ENCODE data around the gene CELF2.

The CELF2 gene

DNA sequence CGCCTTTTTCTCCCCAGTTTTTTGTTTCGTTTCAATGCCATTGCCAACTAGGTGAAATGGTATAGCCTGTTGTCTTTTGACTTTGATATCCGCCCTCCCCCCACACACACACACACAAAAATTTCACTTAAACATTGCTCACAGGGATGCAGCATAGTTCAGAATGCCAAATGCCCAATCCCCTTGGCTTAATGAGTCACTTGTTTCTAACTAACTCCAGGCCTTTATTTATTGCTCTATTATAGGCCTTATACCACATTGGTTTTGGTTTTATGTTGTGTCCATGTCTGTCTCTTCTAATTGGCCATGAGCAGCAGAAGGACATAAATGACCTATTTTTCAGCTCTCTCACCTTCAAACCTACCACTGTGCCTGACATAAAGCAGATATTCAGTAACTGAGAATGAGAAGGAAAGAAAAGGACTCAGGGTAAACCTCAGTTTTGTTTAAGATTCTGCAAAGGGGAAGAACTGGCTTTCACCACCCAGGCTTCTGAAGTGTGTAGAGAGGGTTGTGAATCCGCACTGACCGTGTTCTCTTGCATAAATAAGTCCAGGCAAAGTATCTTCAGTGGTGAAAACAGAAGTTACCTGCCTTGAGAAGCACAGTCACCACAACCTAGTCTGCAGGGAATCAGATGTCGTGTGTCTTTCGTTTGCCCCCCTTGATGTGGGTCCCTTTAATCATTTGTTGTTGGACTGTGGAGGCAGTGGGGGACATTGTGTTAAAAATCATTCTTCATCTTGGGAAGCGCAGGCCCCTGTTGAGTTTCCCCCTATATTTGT is 139.8 kb downstream of the CELF2 start:
- no peak for DNase-seq

DNA sequence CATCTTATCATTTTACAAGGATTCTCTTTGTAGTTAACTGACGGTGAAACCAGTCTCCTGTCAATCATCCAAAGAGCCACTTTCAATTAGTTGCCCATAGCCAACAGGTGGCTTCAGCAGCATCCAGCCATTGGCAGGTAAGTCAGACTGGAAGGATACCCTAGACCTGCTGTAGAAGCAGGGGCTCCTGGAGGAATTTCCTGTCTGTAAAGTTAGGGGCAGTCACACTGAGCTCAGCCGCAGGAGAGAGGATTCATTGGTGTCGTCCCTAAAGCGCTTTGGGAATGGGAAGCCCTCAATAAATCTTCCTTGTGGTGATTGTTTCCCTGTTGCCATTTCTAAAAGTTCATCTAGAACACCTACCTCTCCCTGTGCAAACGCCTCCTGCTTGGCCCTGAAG is 140.4 kb downstream of the CELF2 start:
- no peak for DNase-seq

DNA sequence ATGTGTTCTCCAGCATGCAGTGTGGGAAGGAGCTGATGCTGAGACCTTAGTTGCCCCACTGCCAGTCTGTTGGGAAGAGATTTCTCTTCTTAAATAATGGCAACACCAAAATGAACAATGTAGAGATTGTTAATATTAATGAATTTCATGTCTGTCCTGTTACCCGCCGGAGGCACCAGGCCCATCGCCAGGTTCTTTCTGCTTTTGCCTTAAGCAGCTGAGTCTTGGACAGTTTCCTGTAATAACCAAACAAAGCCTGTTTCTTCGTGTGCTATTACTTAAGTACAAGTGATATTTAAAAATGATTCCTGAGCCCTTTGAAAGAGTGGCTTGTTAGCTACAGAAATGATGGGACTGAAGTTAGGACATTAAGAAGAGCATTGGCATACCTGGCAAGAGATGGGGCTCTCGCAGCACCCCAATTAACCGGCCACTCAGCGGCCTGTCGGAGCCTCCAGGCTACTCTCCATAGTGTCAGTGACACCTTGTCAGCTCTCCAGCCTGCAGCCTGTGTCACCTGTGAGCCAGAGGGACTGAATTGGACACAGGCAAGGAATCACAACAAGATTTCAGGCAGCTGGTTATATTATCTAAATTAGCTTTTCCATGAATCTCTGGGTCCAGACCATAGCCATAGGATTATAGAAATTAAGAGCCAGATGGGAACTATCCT is 142.0 kb downstream of the CELF2 start:
- no peak for DNase-seq

DNA sequence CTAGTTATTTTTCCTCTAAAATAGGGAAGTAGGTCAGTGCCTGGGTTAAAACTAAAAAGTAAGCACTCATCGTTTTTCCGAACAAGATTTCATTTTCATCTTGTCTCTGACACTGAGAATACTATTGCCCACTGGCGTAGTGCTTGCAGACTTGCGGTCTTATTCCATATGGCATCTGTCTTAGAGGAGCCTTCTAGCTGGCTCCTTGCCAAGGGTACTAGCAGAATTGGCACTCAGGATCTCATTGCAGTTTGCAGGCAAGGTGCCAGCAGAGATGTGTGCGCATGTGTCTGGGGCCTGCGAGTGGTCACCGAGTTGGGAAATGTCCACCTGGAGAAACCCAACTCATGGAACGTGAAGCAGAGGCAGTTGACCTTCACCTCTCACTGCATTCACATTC is 143.4 kb downstream of the CELF2 start:
- DNase-seq = no peak

DNA sequence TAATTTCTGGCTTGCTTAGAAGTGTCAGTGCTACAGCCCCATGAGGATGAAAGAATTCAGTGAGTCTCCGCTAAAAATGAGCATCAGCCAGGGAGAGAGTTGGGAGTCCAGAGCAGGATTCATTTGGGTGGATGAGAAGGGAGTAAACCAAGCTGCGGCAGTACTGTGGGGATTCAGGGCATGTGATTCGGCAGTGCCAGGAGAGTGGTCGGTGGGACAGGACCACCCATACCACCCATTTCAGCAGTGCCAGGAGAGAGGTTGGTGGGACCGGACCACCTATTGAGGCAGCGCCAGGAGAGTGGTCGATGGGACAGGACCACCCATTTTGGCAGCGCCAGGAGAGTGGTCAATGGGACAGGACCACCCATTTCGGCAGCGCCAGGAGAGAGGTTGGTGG is 144.2 kb downstream of the CELF2 start:
- DNase-seq = no peak

DNA sequence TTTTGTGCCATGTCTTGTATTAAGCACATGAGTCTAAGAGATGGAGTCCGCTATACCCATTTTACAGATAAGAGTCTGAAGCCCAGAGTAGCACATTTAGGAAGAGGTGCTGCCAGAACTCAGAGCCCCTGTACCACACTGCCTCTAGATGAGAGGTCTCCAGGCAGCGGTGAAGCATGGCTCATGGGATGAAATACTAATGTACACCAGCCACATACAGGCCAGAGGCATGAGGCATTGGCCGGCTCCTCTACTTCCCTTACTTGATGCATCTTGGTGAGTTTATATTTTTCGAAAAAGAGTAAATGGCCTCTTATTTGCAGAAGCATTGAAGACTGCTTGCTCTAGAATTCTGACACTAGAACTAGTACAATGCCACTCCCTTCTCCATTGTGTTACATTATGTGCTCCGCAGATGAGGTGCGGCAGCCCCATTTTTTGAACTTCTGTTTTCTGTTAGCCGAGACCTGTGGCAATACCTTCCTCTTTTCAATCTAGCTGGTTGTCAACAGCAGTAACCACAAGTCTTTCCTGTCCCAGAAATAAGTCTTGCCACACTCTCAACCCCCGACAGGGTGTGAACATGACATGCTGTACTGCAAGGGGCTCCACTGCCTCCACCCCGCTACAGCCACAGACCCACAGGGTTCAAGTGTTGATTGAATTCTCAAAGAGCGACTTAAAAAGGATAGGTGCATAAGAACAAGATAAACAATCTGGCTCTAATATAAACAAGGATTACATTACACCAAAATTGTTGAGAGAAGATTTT is 145.3 kb downstream of the CELF2 start:
- DNase-seq = no peak

DNA sequence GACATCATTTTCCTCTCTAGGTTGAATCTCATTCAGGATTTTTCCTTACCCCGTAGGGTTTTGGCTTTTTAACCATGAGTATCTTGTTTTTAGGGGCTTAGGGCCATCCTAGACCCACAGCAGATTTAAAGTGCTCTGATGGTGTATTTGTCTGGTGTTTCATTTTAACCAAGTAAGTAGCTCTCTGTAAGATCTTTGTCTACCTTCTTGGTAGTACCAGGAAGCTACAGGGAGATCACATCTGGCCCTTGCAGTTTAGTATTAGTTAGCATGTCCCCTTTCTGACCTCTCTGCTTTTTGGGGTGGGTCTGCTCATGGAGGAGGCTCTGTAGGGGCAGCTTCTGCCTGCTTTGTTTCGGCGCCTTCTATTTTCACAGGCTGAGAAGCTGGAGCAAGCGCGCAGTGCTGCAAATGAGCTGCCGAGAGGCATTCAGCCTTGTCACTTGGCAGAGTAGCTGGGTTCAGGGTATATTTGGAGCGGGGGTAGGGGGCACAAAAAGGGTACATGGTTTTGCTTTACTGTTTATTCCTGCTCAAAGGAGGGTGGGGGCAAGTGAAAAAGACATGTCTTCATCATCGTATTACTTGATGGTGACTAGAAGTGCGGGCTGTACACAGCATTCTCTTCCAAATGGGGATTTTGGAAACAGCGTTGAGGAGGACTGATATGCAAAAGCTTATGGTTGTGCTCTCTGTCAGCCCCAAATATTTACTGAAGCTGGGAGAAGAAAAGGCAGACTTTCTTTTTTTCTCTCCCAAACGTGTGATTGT is 146.3 kb downstream of the CELF2 start:
- no peak for DNase-seq

DNA sequence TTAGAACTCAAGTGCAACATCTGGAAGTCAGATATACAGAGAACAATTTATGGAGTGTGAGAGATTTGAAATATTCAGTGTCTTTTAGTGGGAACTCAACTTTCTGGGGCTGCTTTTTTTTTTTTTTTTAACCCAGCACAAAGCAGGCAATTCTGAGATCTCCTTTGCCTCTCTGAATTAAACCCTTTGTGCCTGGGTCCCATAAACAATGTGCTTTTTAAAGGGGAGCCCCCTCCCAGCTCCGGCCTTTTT is 146.8 kb downstream of the CELF2 start:
- no peak for DNase-seq

DNA sequence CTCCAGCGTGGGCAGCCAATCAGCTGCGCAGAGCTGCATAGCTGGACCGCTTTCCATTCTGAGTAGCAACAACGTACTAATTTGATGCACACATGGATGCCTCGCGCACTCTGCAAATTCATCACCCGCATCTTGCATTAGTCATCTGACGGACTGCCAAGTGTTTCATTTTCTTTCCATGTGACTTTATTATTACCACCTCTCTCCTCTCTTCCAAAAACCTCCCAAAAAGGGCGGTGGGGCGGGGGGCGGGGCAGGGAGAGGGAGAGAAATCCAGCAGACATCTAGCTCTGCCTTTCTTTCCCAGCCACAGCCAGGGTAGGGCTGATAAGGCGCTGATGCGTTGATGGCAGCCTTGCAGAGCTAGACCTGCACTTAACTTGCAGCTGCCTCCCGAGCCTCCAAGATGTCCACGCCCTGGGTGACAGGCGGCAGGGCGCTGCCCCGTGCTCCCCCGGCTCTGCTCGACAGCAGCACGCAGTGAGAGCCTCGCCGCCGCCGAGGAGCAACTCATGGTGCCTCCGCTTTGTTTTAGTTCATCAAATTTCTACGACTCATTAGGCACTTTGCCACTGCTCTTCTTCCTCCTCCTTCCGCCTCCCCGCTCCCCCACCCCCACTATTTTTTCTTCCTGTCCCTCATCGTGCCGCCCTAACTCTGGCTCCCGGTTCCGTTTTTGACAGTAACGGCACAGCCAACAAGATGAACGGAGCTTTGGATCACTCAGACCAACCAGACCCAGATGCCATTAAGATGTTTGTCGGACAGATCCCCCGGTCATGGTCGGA is 147.3 kb downstream of the CELF2 start:
- DNase-seq = peak; percentile 86

DNA sequence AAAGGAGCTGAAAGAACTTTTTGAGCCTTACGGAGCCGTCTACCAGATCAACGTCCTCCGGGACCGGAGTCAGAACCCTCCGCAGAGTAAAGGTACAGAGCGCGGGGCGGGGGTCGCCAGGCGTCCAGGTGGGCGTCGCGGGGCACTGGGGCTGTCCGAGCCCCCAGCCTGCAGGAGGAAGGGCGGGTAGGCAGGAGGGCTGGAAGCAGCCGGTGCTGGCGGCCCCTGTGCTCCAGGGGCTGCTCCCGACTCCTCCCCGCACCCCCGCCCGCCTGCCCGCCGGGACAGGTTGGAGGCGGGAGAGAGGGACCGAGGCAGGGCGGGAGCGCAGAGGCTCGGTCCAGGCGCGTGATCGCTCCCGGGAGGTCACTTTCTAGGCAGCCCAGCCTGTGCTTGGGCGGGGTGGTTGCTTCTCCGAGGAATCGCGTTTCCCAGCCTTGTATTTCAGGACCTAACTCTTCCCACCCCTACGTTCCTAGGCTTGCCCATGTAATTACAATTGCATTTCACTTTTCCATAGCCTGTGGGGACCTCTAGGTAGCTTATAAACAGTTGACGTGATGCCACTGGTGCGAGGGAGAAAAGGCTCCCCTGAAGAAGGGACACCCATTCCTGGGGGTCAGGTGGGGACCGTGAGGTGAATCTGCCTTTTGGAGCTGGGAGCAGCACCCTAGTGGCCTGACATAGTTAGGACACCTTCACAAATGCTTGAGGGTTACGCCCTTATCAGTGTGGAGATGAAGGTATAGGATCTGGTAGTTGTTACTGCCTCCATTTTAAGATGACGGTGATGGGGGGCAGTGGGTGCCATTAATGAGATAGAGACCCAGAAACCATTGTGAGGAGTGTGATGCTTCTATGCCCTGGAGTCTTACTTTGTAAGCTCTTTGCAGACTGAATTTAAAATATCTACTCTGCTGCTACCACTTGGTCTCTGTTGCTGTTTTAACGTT is 148.2 kb downstream of the CELF2 start:
- peak; percentile 6 for DNase-seq

DNA sequence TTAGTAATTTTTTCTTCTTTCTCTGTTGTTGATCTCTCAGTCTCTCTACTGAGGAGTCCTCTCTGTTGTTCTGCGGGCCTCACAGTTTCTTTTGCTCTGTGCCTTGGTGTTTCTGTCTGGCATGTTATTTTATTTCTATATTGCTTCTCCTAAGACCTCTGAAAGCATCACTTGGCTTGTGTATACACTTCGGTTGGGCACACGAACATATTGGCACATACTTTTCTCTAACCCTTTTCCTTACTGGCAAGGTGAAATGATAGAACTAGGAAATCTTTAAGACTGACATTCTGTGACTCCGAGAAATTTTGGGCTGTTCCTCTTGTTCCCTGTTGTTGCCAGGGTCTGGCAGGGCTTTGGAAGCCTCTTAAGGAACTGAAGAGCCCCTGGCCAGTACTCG is 148.9 kb downstream of the CELF2 start:
- no peak for DNase-seq

DNA sequence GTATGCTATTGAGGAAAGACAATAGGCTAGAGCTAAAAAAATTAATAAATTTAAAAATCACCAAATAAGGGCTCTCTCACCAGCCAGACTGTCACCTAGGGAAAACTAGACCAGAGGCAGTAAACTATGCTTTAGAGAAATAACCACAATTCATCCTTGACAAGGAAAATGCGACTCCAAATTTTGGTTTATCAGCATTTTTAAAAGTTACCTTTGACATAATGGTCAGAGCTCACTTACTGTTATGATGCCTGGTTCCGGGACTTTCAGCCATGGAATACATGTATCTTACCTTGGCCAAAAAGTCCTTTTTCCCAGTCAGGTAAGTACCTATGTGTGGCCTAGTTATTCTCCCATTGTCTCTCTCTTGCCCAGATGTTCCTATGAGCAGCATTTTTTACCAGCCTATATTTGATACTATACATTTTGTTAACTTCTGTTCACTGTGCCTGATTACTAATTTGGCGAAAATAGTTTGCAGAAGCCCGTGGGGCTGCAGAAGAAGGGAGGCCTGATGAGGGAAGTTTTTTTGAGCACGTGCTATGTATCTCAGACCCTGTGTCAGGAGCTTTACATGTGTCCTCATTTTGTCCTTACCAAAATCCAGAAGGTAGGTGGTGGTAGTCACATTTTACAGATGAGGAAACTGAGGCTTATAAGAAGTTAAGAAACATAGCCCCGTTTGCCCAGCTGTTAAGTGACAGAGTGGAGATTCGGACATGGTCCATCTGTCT is 149.7 kb downstream of the CELF2 start:
- no peak for DNase-seq

DNA sequence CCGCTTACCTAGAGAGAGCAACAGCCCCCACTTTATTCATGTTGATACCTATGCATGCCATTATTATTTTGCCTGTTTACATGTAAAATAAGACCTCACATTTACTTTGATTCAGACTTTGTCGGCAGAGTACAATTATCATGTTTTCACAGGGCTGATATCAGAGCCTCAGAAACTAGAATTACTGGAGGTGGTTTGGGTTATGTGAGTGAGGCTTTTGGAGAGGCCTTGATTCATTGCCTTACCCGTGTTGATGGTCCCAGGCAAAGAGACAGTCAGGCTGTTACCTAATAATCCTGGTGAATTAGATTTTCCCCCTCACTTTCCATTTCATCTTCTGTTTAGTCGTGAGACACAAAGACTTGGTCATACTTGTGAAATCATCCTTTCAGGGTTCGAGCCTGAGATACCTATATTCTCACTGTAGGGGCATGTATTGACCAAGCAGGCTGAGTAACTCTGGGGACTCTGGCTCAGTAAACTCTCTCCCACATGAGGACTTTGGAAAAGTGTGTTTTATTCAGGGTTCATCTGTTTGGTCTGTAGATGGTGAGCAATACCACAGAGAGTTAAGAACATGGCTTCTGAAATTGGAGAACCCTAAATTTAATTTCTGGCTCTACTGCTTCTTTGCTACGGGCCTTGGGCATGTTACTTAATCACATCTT is 150.9 kb downstream of the CELF2 start:
- DNase-seq = no peak

DNA sequence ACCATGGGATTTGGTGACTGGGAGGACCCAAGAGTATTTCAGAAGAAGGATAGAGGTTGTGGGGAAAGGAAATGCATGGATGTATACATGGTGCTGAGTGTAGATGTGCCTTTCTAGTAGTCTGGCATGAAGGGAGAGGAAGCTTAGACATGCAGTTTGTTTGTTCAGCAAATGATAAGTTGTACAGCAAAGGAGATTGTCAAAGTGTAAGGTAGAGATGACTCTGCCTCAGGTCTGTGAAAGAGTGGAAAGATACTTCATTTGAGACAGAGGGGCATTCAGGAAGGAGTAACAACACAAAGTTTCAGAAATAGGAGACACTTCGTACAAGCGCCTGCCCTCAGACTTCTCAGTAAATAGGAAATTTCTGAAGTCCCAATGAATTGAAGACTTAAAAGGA is 152.3 kb downstream of the CELF2 start:
- DNase-seq = no peak

DNA sequence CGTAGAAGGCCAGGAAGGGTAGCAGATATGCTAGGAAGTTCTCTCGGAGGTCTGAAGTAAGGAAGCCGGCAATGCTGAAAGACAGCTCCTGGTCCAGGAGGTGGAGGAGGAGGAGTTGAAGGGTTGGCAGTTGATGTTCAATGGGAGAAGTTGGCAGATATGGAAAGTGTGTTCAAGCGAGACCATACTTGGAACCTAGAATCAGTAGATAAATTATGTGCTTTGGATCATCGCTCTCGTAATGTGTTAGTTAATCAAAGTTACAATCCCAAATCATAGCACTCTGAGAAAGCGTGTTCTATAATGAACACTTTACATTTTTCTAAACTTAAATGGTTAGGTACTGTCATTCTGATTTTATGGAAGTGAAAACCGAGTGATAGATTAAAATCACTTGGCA is 152.9 kb downstream of the CELF2 start:
- no peak for DNase-seq

DNA sequence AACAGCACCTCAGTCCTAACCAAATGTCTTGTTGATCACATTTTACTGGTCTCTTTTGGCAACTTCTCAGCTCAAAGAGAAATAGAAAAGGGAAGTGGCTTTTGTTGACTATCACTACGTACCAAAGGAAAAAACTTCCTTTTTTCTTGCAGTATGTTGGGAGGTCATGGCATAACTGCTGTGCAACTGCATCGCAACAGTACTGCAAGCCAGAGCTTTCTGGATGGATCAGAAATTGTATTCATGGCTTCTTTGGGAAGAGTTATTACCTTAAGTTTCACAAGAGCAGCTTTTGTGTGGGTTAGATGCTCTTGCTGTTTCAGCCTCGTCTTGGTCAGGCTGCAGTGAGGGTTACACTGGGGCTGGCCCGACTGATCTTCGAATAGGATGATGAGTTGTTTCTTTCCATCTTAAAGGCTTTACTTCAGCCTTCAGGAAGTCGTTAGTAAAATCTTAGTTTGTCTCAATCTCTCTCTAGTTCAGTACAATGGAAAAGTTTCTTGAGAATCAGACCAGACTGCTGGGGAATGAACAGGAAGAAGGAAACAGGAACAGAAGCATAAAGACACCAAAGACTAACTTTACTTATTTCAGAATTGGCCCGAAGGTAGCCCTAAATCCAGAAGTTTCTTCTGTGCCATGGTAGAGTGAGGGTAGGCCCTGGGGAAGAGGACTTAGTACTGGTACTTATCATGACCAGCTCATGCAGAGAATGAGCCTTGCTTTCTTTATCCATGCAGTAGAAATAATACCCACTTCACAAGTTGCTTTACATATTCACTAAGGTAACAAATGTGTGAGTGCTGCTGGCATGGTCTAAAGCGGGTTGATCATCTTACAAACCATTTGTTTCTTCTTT is 153.6 kb downstream of the CELF2 start:
- no peak for DNase-seq

DNA sequence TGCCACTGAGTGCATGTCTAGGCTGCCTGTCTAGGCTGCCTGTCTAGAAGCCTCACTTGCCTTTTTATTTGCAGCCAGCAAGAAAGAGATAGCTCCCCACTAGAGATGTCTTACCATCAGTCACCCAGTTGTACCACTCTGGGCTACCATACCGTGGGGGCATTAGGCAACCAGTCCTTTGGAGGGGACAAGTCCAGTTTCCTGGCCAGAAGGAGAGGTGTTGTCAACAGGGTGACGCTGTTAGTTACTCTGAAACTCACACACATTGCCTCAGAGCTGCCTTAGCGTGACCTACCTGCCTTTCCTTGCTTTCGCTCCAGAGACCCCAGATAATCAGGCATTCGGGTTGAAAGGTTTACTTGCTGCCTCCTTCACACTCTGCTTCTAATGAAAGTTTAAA is 155.4 kb downstream of the CELF2 start:
- DNase-seq = no peak

DNA sequence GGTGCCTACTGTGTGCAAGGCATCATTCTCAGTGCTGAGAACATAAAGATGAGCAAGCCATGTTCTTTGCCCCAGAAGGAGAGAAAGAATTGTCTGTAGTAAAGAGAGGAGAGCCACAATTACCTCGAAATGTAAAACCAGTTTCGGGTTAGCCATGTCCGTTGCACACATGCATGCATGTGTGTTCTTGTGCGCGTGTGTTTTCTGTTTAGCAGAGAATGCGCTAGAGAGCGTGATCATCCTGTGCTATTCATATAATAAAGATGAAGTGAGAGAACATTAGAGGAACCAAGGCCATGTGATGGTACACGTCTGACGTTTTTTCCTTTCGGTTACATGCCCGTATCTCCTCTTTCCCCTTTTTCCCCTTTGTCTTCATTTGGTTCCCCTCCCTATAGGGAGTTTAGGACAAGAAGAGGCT is 158.2 kb downstream of the CELF2 start:
- no peak for DNase-seq

DNA sequence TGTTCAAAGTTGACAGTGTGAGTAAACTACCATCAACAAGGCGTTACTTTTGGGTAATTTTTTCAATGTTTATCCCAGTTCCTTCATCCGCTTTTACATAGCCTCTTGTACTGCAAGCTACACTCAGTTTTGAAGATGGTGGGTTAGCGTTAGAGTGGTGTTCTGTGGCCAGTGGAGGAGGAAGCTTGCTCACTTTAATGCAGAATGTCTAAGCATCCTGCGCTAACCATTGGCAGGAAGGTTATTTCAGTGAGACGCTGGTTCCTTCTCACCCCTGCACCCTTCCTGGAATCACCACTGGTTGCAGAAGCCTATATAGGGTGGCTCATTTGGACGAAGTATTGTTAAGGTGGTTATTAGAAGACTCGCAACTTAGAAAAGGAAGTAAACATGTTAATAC is 159.1 kb downstream of the CELF2 start:
- DNase-seq = no peak

Data from fibroblast of skin of scalp (primary cell).